CD14-positive monocyte (primary cell): ENCODE results near the gene AGAP1. TPM values are rescaled to one million over a fixed set of nuclear protein-coding genes. Genes with fewer than 3 reads are reported as not detected.

Experiments used
- DNase-seq, 3 donors: peaks; one replicate each; pipeline ENCODE4 v3.0.0-alpha.2; 2011 to 2022
- H2AFZ ChIP-seq: 2 replicates; pipeline ENCODE4 v1.6.0; 2012; ENCODE audit warnings: mild to moderate bottlenecking, low read depth, low read length, inconsistent platforms; ENCODE audit not compliant: insufficient read depth, poor library complexity, severe bottlenecking
- H3K27ac ChIP-seq, 2 donors: 1 replicate in 1 of 2; 2 replicates in 1 of 2; pipeline ENCODE4 v1.5.1; 2012 to 2013; ENCODE audit warnings: low read length in 2 of 2, control low read depth in 1 of 2, inconsistent platforms in 1 of 2, low read depth in 1 of 2, mild to moderate bottlenecking in 1 of 2
- H3K27me3 ChIP-seq, 2 donors: one replicate each; pipeline versions ENCODE4 v1.6.0 to v1.6.1; 2011 to 2013; ENCODE audit warnings: low read length in 2 of 2; ENCODE audit not compliant: control insufficient read depth in 2 of 2, insufficient read depth in 2 of 2
- H3K36me3 ChIP-seq, 2 donors: replicated peaks in 1 of 2; 1 replicate in 1 of 2; 2 replicates in 1 of 2; pipeline versions ENCODE4 v1.5.1 to v1.6.1; 2012 to 2013; ENCODE audit warnings: low read length in 2 of 2, control low read depth in 1 of 2, inconsistent platforms in 1 of 2, mild to moderate bottlenecking in 1 of 2; ENCODE audit not compliant: insufficient read depth in 2 of 2, control insufficient read depth in 1 of 2
- H3K4me1 ChIP-seq, 2 donors: 1 replicate in 1 of 2; 2 replicates in 1 of 2; pipeline versions ENCODE4 v1.5.1 to v1.6.1; 2012 to 2013; ENCODE audit warnings: low read length in 2 of 2, control low read depth in 1 of 2, inconsistent platforms in 1 of 2, mild to moderate bottlenecking in 1 of 2, moderate library complexity in 1 of 2; ENCODE audit not compliant: insufficient read depth in 2 of 2, control insufficient read depth in 1 of 2
- H3K4me2 ChIP-seq: replicated peaks from 2 replicates; pipeline ENCODE3; 2012; ENCODE audit warnings: low read length, moderate library complexity, mild to moderate bottlenecking; ENCODE audit not compliant: poor library complexity, severe bottlenecking; ENCODE audit errors: extremely low read depth
- H3K4me3 ChIP-seq, 3 experiments: fragments of 200-600 bp in 1 of 3; sonication (generic) in 1 of 3; replicated peaks in 1 of 3; 1 replicate in 2 of 3; 2 replicates in 1 of 3; pipeline ENCODE4 v1.5.1; 2011 to 2013; ENCODE audit warnings: low read length in 3 of 3, mild to moderate bottlenecking in 3 of 3, control low read depth in 2 of 3, low read depth in 2 of 3, inconsistent platforms in 1 of 3, moderate library complexity in 1 of 3
- H3K79me2 ChIP-seq: 2 replicates; pipeline ENCODE4 v1.6.0; 2012; ENCODE audit warnings: mild to moderate bottlenecking, control low read depth, inconsistent platforms, low read length, moderate library complexity; ENCODE audit not compliant: insufficient read depth
- H3K9ac ChIP-seq: 2 replicates; pipeline ENCODE4 v1.6.0; 2017; ENCODE audit warnings: low read length, mild to moderate bottlenecking; ENCODE audit not compliant: insufficient read depth, poor library complexity, severe bottlenecking
- H3K9me3 ChIP-seq, 2 donors: replicated peaks in 1 of 2; 1 replicate in 1 of 2; 2 replicates in 1 of 2; pipeline versions ENCODE4 v1.5.1 to v1.6.1; 2012 to 2013; ENCODE audit warnings: low read length in 2 of 2, control low read depth in 1 of 2; ENCODE audit not compliant: control insufficient read depth in 1 of 2, insufficient read depth in 1 of 2
- H4K20me1 ChIP-seq: 2 replicates; pipeline ENCODE4 v1.6.0; 2012; ENCODE audit warnings: mild to moderate bottlenecking, low read length, control low read depth, moderate library complexity; ENCODE audit not compliant: insufficient read depth
- H3K27ac Mint-ChIP-seq, 7 donors: one replicate each; pipeline ENCODE4 v1.8.0; 2020; ENCODE audit warnings: mild to moderate bottlenecking in 7 of 7, mixed read lengths in 7 of 7, moderate library complexity in 6 of 7, inconsistent platforms in 2 of 7
- H3K27me3 Mint-ChIP-seq, 3 donors: one replicate each; pipeline ENCODE4 v1.8.0; 2021 to 2022; ENCODE audit warnings: low read depth in 3 of 3, mild to moderate bottlenecking in 3 of 3, mixed read lengths in 3 of 3, moderate library complexity in 3 of 3, inconsistent platforms in 1 of 3
- H3K36me3 Mint-ChIP-seq, 2 donors: one replicate each; pipeline ENCODE4 v1.8.0; 2020; ENCODE audit warnings: mixed read lengths in 2 of 2, inconsistent platforms in 1 of 2, mild to moderate bottlenecking in 1 of 2
- H3K4me1 Mint-ChIP-seq: one replicate; pipeline ENCODE4 v1.8.0; 2020; ENCODE audit warnings: mild to moderate bottlenecking, mixed read lengths
- H3K4me3 Mint-ChIP-seq, 2 donors: one replicate each; pipeline ENCODE4 v1.8.0; 2020; ENCODE audit warnings: mild to moderate bottlenecking in 2 of 2, mixed read lengths in 2 of 2, moderate library complexity in 1 of 2
- H3K9me3 Mint-ChIP-seq, 7 donors: one replicate each; pipeline ENCODE4 v1.8.0; 2020 to 2022; ENCODE audit warnings: mixed read lengths in 7 of 7, mild to moderate bottlenecking in 6 of 7, moderate library complexity in 6 of 7, inconsistent platforms in 2 of 7
- CTCF ChIP-seq: fragments of 200-600 bp; IDR thresholded peaks from one replicate; pipeline ENCODE4 v1.8.0; 2022; ENCODE audit warnings: antibody characterized with exemption, mild to moderate bottlenecking
- WGBS: methylation state at CpG from one replicate; pipeline ENCODE4 v1.1.5; 2013; ENCODE audit warnings: missing lambda C conversion rate; ENCODE audit not compliant: insufficient coverage; 5-methylcytosine and 5-hydroxymethylcytosine counted together
- intact Hi-C, 2 donors: fragments of 100-400 bp; cut with micrococcal nuclease; formaldehyde crosslinking; loops; one replicate each; pipeline versions ENCODE4 v1.15.0 to v1.15.1; 2023
- polyA plus RNA-seq, 3 donors: library from polyadenylated mRNA; depleted of rRNA in 1 of 3; unstranded in 2 of 3; stranded (reverse) in 1 of 3; fragments of 300-500 nt in 2 of 3; fragments of >200 nt in 1 of 3; fragmentation: Illumina TruSeq in 2 of 3; gene quantifications; 1 replicate in 2 of 3; 2 replicates in 1 of 3; pipeline ENCODE4 v1.2.3, GENCODE V29; 2012 to 2021

Gene AGAP1
- polyA plus RNA-seq, 3 donors = 0.12 TPM; not detected in 2

- no peak for TF ChIP-seq CTCF
- Mint-ChIP-seq H3K4me3 (no peak overlapping the region), H3K4me1 (peaks cover 2% of the 10 kb centered on the region), H3K36me3 (no peaks in the 10 kb centered on the region), H3K27me3 (peaks cover 11 to 17% (median 16%) of the 10 kb centered on the region in 3 donors), H3K27ac (no peak overlapping the region), H3K9me3 (peaks cover 7 to 33% (median 21%) of the 10 kb centered on the region in 7 donors)
- no peak overlapping the region for H2AFZ ChIP-seq
- WGBS = no CpG with 5 or more reads among the region's 4 CpGs
- H3K4me1 ChIP-seq = no peaks in the 10 kb centered on the region
- peaks cover 24 to 31% of the 10 kb centered on the region in 2 donors for H3K9me3 ChIP-seq
- H3K9ac ChIP-seq = no peak overlapping the region
- intact Hi-C loops = no loop called here
- H3K79me2 ChIP-seq = no peaks in the 10 kb centered on the region
- no peak overlapping the region for H3K4me3 ChIP-seq
- H4K20me1 ChIP-seq = no peaks in the 10 kb centered on the region
- H3K27me3 ChIP-seq = peaks cover 0 to 6% of the 10 kb centered on the region in 2 donors
- no peaks in the 10 kb centered on the region for H3K36me3 ChIP-seq
- no peak overlapping the region for H3K4me2 ChIP-seq
- DNase-seq = no peak
- no peak overlapping the region for H3K27ac ChIP-seq
These were observed 76.4 kb downstream of the AGAP1 start for GRCh38 chr2:235570256-235570655.

GRCh38 chr2:235570966-235571692, 77.3 kb downstream of the AGAP1 start:
- Mint-ChIP-seq H3K4me1 (peaks cover 2% of the 10 kb centered on the region), H3K9me3 (peaks cover 7 to 33% (median 21%) of the 10 kb centered on the region in 7 donors), H3K36me3 (no peaks in the 10 kb centered on the region), H3K27ac (no peak overlapping the region), H3K4me3 (no peak overlapping the region), H3K27me3 (peaks cover 7 to 16% (median 14%) of the 10 kb centered on the region in 3 donors)
- Histone ChIP-seq H3K9me3 (peaks cover 24 to 31% of the 10 kb centered on the region in 2 donors), H3K36me3 (no peaks in the 10 kb centered on the region), H4K20me1 (no peaks in the 10 kb centered on the region), H2AFZ (no peak overlapping the region), H3K9ac (no peak overlapping the region), H3K4me3 (no peak overlapping the region), H3K27me3 (peaks cover 0 to 6% of the 10 kb centered on the region in 2 donors), H3K4me1 (no peaks in the 10 kb centered on the region), H3K4me2 (no peak overlapping the region), H3K27ac (no peak overlapping the region), H3K79me2 (no peaks in the 10 kb centered on the region)
- 68% methylated on average over 2 of the region's 9 CpGs for WGBS
- no peak for TF ChIP-seq CTCF
- intact Hi-C loops = no loop called here
- DNase-seq = no peak
